HG03095 (cell line): Measurements from ENCODE around the gene CCDC24.

Experiments
- ATAC-seq: cut with Tn5 transposase; IDR thresholded peaks from one replicate; pipeline ENCODE4 v1.9.1; 2021; ENCODE audit warnings: moderate library complexity; ENCODE audit not compliant: unreplicated experiment

CCDC24 gene

DNA sequence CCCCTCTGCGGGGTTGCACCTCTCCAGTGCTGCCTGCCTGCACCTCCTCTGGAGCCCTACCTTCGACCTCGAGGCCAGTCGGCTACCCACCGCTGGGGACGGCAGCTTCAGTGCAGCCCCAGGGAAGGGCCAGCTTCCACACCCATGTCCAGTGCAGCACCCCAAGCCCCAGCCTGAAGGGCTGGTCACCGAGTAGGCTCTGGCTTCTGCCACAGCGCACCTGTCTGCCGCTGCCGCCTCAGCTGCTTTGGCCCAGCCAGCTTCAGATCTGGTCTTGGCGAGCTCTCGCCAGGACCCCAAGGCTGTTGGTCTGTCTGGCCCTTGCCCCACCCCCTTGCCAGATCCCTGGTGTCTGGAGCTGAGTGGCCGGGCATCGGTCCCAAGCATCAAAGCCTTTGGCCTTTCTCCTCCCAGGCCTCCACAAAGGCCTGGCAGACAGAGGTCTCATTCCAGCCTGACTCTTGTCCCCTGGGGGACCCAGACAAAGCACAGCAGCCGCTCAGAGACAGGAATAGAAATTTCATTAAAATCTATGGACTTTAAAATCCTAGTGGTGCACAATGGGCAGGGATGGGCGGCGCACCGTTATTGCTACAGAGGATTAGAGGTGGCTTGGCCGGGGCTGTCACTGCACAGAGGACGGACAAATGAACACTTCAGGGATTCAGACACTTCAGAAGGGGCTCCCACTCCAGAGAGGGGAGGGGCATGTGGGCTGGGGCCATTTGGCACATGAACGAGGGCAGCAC lies 4.8 kb downstream of the CCDC24 start:
- ATAC-seq, result no peak

DNA sequence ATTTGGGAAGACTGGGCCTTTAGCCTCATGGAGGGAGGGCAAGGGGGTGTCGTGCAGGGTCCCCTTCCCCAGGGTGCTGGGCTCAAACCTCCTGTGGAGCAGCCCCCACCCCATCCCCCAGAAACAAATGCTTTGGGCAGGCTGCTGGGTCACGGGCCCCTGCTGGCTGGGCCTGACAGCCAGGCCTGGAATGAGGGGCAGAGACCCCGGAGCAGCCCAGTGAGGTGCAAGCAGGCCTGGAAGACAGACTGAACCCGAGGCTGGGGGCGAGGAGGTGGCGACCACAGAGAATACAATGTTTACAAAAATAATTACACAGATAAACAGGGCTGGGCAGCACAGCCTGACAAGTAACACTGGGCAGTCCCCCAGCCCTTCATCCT lies 5.3 kb downstream of the CCDC24 start:
- ATAC-seq, result no peak

- ATAC-seq, result no peak
These were observed 6.0 kb downstream of the CCDC24 start for GRCh38 chr1:43997295-43997999.

DNA sequence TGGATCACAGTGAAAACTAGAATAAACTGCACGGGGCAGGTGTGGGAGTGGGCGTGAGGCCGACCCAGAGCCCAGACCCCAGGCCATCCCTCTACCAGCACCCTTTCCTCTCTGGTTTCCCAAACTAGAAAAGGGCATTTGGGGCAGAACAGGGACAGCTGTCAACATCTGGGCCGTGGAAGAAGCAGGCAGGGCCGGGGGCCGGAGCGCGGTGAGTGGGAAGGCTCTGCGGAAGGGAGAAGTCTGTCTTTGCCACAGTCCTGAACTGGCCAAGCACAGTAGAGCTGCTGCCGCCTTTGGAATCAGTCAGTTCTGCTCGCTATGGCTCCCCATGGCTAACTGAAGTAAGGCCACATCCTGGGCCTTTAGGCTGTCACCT lies 6.6 kb downstream of the CCDC24 start:
- no peak for ATAC-seq

DNA sequence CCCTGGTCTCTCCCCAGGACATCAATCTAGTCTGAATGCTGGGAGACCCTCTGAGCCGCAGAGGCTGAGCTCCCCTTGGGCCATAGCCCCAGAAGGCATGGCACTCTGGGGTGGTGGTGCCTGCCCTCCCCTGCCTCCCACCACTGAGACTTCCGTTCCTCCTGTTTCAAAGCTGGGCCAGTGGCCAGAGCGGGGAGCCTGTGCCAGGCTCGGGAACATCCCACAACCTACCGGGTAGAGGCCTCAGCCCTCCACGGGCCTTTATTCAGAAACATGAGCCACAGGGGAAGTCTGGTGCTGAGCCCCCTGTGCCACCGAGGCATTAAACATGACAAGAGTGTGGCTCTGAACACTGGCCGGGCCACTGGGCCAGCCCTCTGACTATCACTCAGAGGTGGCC lies 8.1 kb downstream of the CCDC24 start:
- no peak for ATAC-seq

DNA sequence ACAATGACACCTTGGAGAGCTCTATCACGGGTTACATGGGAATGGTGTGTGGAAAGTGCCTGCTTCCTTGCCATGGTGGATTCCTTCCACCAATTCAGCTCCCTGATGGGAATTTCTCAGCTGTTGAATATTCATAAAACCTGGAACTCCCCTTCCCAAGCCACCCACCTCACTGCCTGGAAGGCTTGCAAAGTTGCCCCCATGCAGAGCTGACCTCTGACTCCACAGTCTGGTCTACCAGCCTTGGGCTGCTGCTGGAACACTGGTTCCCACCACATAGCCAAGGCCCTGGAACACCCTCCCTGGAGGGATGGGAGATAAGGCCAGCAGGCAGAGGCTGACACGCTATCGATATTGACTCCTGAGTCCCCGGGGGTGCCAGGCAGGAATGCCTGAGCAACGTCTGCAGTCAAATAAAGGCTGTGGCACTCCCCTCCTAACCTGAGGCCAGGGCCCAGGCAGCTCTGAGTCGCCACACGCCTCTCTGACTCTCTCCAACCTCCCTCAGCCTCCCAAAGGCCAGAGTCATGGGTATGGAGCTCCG lies 8.8 kb downstream of the CCDC24 start:
- ATAC-seq, result no peak

GRCh38 chr1:44002165-44002564 lies 10.8 kb downstream of the CCDC24 start:
- ATAC-seq, result no peak

- no peak for ATAC-seq
These were observed 11.3 kb downstream of the CCDC24 start for GRCh38 chr1:44002606-44003157.

- ATAC-seq, result no peak
These were observed 16.9 kb downstream of the CCDC24 start for GRCh38 chr1:44008259-44008658.

DNA sequence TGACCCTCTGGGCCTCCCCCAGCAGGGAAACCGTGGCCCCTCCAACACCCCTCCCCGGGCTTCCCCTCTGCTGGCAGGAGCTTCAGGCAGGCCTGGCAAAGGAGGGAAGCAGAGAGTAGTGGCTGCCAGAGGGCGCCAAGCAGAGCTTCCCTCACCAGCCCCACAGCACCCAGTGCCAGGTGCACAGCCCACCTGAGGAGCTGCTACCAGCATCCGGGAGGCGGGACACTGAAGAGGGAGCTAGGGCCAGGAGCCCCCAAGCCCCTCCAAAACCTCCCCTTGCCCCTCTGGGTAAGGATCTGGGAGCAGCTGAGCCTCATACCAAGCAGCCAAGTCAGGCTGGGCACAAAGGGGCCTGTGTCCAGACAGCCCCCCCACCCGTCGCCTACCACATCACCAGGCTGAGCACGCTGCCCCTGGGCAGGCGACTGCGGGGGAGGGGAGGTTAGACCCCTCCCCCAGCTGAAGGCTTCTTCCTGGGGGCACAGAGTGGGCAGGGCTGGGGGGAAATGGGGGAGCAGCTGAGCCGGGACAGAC lies 19.6 kb downstream of the CCDC24 start:
- no peak for ATAC-seq

DNA sequence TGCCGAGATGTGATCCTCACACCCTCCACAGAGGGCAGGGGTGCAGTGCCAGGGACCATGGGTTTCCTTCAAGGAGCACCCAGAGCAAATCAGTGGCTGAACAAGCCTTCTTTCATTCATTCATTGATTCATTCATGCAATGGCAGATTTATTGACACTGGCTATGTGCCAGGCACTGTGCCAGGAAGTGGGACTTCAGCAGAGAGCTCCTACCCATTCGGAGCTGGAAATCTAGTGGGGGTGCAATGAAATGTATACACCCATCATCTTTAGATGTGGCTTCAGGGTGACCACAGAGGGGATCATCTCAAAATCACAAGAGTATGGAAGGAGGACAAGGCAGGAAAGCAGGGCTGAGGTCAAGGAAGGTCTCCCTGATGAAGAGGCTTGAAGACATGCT lies 21.0 kb downstream of the CCDC24 start:
- no peak for ATAC-seq

DNA sequence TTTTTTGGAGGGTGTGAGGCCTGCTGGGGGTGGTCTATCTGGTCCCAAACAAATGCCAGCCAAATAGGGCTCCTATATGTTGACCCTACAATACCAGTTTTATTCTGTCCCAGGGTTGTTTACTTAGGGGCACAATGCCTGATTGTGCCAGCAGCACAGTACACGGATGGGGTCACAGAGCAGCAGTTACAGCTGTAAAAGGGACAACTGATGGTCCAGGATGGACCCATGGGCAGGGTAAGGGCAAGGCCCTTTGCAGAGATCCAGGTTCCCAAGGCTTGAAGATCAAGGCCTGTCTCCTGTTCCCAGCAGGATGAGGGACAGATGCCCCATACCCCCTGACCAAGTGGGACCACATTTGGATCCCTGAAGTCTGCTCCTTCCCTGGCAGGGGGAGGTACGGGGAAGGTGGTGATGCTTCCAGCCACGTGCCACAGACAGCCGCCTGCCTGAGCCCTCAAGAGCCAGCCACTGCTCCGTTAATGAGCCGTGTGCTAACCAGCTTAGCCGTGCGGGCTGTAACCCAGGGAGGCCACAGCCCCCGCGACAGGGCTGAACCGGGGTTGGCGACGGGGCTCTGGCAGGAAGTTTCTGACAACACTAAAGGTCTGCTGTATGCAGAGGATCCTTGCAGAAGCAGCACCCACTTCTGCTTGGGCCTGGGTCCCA lies 21.7 kb downstream of the CCDC24 start:
- no peak for ATAC-seq

DNA sequence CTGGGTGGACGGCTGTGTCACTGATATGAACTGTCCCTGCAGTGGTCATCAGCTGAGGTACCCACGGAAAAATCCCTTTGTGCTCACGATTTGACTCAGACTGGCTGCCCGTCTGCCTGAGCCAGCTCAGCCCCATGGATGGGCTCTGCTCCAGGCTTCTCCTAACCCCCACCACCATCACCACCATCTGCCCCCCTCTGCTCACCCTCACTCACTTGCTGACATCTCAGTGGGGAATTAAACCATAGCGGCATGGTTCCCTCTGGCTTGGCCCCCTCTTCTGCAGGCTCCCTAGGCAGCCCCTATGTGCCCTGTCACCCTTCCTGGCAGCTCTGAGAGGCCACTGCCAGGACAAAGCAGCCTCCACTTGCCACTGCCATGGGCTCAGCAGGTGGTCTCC lies 22.6 kb downstream of the CCDC24 start:
- no peak for ATAC-seq

- no peak for ATAC-seq
These were observed 23.1 kb downstream of the CCDC24 start for GRCh38 chr1:44014365-44015104.

DNA sequence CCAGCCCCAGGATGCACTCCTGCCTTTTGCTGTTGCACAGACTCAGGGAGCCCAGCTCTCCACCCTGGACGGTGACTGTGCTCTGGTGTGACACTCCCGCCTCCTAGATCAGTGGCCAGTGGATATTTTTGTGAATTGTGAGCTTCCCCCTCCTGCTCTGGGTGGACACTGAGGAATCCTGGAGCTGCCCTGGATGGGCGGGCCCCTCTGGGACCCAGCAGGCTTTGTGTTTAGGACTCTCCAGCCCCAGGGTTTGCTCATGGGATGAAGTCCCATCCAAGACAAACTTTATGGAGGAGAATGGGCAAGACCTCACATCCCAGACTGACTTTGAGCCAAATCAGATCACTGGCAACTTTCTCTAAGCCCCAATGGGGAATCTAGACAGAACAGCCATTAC lies 23.8 kb downstream of the CCDC24 start:
- no peak for ATAC-seq

DNA sequence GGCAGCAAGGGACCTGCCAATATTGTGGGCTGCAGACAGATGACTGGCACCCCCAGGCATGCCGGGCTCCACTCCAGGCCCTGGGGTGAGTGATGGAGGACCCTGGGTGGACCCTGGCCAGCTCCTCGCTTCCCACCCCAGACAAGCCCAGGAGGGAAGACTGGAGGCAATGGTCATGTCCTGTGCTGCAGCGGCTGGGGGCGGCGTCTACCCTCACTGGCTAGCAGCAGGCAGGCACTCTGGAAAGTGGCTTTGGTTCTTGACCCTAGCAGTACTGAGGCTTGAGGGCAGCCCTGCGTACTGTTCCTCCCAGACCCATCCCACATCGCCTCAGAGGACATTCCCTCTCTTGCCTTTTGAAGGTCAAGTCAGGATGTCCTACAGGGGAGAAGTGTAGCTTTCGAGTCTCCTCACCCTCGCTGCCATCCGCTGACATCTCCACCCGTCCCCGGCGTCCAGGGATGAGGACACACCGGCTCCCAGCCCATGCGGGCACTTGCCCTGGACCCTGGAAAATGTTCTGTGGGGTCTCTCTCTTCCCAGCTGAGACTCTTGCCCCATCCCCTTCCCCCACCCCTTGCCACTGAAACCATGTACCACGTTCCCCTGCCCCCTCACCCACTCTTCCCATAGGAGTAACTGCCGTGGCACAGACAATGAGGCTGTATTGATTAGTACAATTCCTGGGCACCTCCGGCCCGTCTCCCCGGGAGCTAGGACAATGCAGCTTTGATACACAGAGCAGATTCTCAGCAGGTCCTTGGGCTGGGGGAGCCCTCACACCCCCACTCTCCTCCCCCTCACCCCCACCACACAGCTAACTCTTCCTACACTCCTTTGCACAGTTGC lies 24.9 kb downstream of the CCDC24 start:
- no peak for ATAC-seq

DNA sequence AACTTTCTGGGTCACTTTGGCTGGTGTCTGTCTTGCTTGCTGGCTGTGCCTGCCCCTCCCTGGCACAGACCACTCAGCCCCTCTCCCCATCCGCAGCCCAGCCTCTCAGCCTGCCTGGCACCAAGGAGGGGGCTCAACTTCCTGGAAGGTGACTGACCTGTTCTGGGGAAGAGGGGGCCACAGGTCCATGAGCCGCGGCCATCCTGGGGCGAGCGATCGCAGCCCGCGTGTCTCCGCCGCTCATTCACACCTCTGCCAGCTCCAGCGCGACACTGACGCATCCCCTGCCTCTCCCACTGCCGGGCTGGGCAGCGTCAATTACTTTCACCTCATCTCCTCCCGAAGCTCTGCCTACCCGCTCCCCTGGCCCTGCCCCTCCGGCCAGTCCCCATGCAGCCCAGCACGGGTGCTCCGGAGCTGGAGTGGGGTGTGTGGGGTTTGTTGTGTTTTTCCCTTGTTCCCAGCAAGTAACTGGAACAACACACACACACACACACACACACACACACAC lies 25.5 kb downstream of the CCDC24 start:
- ATAC-seq, result no peak

DNA sequence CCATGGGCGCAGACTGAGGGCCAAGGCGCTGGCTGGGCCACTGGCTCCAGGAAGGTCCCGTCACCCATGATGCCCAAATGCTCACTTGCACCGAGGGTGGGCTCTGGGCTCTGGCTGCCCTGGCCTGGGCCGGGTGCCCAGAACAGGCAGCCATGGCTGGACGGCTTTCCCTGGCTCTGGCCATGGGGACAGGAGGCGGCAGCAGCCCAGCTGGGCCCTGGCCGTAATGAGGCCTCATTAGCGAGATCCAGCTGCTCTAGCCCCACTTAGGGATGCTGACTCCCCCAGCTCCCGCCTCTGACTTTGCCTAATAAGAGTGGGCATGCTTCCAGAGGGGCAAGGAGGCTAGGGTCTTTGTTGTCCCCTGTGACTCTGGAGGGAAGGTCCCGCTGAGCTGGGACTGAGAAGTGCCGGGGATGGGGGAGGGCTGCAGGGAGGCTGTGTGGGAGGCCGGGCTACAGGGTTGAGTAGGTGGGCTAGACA lies 28.1 kb downstream of the CCDC24 start:
- no peak for ATAC-seq

- no peak for ATAC-seq
These were observed 29.1 kb downstream of the CCDC24 start for GRCh38 chr1:44020464-44020863.
